Measurements from ENCODE around the gene HPS5.

DNA sequence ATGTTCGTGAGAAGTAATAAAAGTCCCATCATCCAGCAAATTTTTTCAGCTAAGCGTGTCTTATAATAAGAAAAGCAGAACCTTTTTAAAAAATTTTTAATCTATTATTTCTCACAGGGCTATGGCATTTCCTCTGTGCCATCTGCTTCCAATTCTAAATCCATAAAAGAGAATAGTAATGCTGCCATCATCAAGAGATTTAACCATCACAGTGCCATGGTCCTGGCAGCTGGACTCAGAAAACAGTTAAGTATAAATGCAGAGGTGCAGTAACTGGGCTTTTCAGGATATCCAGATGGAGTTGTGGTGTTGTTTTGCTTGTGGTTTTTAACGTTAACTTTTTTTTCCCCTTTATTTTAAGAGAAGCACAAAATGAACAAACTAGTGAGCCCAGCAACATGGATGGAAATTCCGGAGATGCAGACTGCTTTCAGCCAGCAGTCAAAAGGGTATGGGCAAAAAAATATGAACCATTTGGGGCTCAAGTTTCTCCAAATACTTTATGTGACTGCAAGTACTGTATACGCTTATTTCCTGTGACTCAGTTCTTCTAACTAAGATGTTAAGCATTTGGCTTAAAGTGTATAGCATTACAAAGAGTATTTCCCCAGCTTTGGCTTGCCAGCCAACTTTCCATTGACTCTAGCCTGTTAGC, 25.7 kb upstream of the HPS5 start:
- TF ChIP-seq CTCF (IDR thresholded peaks at IDR 0.05), result no peak
- TF ChIP-seq EZH2phosphoT487 (IDR thresholded peaks at IDR 0.05), result no peak
- no peak for TF ChIP-seq EZH2 (IDR thresholded peaks at IDR 0.05)

All from neural progenitor cell (in vitro differentiated cells).